Activated T-cell treated with anti-CD3 and anti-CD28 coated beads, Interleukin-2, amount 50 U/mL, for 24 hours (primary cell): ENCODE results near the gene ITGB6.

ENCODE experiments used
- DNase-seq: peaks from one replicate; pipeline ENCODE4 v3.0.0-alpha.2; 2020
- H3K27ac Mint-ChIP-seq: 2 replicates; pipeline ENCODE4 v1.8.0; 2020; ENCODE audit warnings: mild to moderate bottlenecking, mixed read lengths
- H3K27me3 Mint-ChIP-seq: 2 replicates; pipeline ENCODE4 v1.8.0; 2020; ENCODE audit warnings: mixed read lengths
- H3K36me3 Mint-ChIP-seq: 2 replicates; pipeline ENCODE4 v1.8.0; 2020; ENCODE audit warnings: low read depth, mixed read lengths
- H3K4me1 Mint-ChIP-seq: 2 replicates; pipeline ENCODE4 v1.8.0; 2020; ENCODE audit warnings: low read depth, mixed read lengths
- H3K4me3 Mint-ChIP-seq: 2 replicates; pipeline ENCODE4 v1.8.0; 2020; ENCODE audit warnings: mild to moderate bottlenecking, moderate library complexity, mixed read lengths
- H3K9me3 Mint-ChIP-seq: 2 replicates; pipeline ENCODE4 v1.8.0; 2020; ENCODE audit warnings: mixed read lengths

The ITGB6 gene

GRCh38 chr2:160077912-160078810, 121.9 kb downstream of the ITGB6 start:
- H3K4me3 Mint-ChIP-seq: no peak overlapping the region
- no peaks in the 10 kb centered on the region for H3K36me3 Mint-ChIP-seq
- no peaks in the 10 kb centered on the region for H3K4me1 Mint-ChIP-seq
- DNase-seq: no peak
- peaks cover 4% of the 10 kb centered on the region for H3K9me3 Mint-ChIP-seq
- H3K27ac Mint-ChIP-seq: no peak overlapping the region
- peaks cover 2% of the 10 kb centered on the region for H3K27me3 Mint-ChIP-seq

DNA sequence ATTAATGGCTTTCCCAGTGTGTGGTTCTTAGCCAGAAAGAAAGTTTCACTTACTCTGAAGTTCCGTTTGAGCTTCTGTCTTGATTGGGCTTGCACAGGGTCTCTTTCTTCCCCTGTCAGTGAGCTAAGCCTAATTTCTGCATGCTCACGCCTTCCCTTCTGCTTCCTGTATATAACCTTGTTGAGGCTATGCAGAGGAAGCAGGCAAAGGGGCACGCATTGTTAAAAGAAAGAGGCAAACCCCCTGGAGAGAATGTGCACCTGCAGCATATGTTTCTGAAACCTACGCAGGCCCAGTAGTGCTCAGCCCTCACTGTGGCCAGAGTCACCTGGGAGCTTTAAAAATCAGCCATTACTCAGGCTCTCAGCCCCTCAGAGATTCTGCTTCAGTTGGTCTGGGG, 123.2 kb downstream of the ITGB6 start:
- no peak for DNase-seq
- Mint-ChIP-seq H3K27me3 (peaks cover 2% of the 10 kb centered on the region), H3K9me3 (no peaks in the 10 kb centered on the region), H3K4me1 (no peaks in the 10 kb centered on the region), H3K36me3 (no peaks in the 10 kb centered on the region), H3K27ac (no peak overlapping the region), H3K4me3 (no peak overlapping the region)

DNA sequence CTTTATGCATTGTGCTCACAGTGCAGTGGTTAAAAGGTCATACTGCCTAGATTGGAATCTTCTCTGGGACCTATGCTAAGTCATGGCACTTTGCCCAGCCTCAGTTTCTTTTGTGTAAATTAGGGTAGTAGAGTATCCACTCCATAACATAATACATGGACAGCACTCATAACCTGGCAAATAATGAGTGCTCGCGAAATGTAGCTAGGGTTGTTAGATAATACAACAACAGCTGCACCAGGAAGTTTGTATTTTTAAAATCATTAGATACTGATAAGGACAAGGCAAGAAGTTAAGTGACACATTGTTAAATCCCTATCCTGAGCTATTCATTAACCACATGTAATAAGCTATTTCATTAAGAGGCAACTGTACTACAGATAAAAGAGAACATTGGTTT, 123.8 kb downstream of the ITGB6 start:
- DNase-seq: no peak
- no peak overlapping the region for H3K4me3 Mint-ChIP-seq
- H3K27me3 Mint-ChIP-seq: peaks cover 3% of the 10 kb centered on the region

DNA sequence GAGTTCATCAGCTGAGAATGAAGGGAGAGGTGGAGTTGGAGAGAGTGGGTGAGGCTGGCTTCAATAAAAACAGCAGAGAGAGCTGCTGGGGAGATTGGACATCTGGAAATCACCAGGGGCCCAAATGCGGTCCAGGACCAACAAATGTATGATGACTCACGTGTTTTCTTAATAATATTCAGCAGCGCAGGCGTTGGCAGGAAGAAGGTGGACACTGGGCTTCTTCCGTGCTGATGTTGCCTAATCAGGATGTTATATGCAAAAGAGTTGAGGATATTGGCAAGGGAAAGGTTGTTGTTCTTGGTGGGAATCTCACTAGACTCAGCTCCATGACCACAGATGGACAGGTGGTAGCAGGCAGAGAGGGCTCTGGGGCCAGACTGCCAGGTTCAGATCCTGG, 124.9 kb downstream of the ITGB6 start:
- DNase-seq: no peak

More for the DNA sequence above, 123.8 kb downstream of the ITGB6 start:
- Mint-ChIP-seq H3K9me3 (no peaks in the 10 kb centered on the region), H3K36me3 (no peaks in the 10 kb centered on the region), H3K4me1 (no peaks in the 10 kb centered on the region), H3K27ac (no peak overlapping the region)

GRCh38 chr2:160073284-160073888, 126.7 kb downstream of the ITGB6 start:
- Mint-ChIP-seq H3K27ac (no peak overlapping the region), H3K36me3 (no peaks in the 10 kb centered on the region), H3K9me3 (peaks cover 4% of the 10 kb centered on the region), H3K4me1 (no peaks in the 10 kb centered on the region), H3K27me3 (peaks cover 5% of the 10 kb centered on the region), H3K4me3 (no peak overlapping the region)
- no peak for DNase-seq

More for the DNA sequence above, 124.9 kb downstream of the ITGB6 start:
- Mint-ChIP-seq H3K27me3 (peaks cover 5% of the 10 kb centered on the region), H3K9me3 (no peaks in the 10 kb centered on the region), H3K4me1 (no peaks in the 10 kb centered on the region), H3K4me3 (no peak overlapping the region), H3K36me3 (no peaks in the 10 kb centered on the region), H3K27ac (no peak overlapping the region)

- Mint-ChIP-seq H3K27me3 (peaks cover 28% of the 10 kb centered on the region), H3K4me3 (no peak overlapping the region), H3K9me3 (peaks cover 6% of the 10 kb centered on the region), H3K27ac (no peak overlapping the region), H3K4me1 (no peaks in the 10 kb centered on the region), H3K36me3 (no peaks in the 10 kb centered on the region)
- no peak for DNase-seq
Observed at GRCh38 chr2:160068906-160069305, 131.2 kb downstream of the ITGB6 start.

DNA sequence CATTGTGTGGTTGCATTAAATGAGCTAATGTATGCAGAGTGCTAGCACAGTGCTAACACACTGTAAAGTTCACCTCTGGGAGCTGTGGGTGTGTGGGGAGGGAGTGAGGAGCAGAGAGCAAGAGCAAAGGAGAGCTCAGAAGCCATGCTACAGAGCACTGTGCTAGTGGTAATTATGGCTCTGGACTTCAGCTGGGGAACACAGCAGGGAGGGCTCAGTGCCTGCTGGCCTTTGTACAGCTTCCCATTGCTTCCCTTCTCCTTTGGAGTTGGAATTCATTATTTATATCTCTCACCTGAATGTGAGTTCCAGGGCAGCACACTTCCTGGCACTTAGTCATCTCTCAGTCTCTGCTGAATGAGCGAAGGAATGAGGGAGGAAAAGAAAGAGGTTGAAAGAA, 135.2 kb downstream of the ITGB6 start:
- H3K36me3 Mint-ChIP-seq: no peaks in the 10 kb centered on the region
- no peak overlapping the region for H3K4me3 Mint-ChIP-seq
- no peak overlapping the region for H3K27ac Mint-ChIP-seq
- H3K4me1 Mint-ChIP-seq: peaks cover 7% of the 10 kb centered on the region
- peaks cover 6% of the 10 kb centered on the region for H3K9me3 Mint-ChIP-seq
- peaks cover 60% of the 10 kb centered on the region for H3K27me3 Mint-ChIP-seq
- DNase-seq: no peak

DNA sequence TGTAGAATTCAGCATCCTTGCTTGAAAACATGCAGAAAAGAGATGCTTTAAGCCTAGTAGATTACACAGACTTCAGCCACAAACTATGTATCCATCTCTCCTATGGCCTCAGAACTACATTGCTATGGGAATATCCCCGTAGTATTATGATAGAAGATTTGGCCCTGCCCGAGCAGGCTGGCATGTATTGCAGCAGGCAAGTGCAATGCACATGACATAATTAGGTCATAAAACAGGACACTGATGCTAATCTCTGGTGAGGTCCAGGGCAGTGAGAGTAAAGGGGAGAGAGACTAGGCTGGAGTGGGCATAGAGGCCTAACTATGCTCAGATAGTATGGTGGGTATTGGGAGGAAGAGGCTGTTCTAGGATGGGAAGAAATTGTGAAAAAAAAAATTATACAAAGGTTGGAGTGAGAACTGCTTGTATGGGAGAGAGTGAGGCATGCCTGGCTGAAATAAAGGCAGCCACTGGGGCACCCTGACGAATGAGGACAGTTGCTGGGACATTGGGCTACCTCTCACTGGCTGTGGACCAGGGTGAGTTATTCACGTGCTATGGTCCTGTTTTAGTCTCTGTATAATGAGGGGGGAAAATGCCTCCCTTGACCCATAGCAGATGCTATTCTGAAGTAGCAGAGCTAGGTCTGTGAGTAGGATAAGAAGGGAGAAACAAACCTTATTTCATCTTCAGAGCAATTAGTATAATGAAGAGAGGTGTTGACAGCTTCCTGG, 136.0 kb downstream of the ITGB6 start:
- peaks cover 7% of the 10 kb centered on the region for H3K4me1 Mint-ChIP-seq
- peaks cover 6% of the 10 kb centered on the region for H3K9me3 Mint-ChIP-seq
- H3K27me3 Mint-ChIP-seq: peaks cover 69% of the 10 kb centered on the region
- H3K36me3 Mint-ChIP-seq: no peaks in the 10 kb centered on the region
- H3K27ac Mint-ChIP-seq: no peak overlapping the region
- no peak overlapping the region for H3K4me3 Mint-ChIP-seq
- DNase-seq: no peak

DNA sequence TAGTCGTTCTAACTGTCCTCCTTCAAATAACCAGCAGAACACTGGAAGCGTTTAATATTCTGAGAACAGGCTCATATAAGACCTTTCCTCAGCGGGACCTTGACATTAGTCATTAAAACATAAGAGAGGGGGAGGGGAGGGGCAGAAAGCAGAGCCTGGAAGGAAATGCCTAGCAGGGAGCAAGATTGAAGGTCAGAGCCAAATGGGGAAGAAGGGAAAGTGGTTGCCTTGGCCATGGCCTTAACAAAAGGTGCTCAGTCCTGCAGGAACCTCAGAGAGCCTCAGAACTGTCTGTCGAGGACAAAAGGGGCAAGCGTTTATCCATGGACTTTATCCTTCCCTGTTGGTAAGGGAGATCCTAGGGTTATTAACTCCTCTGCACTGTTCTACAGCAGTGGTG, 136.8 kb downstream of the ITGB6 start:
- Mint-ChIP-seq H3K27me3 (peaks cover 73% of the 10 kb centered on the region), H3K27ac (no peak overlapping the region), H3K9me3 (peaks cover 2% of the 10 kb centered on the region), H3K4me1 (peaks cover 7% of the 10 kb centered on the region), H3K4me3 (peak overlapping the region; percentile 67), H3K36me3 (no peaks in the 10 kb centered on the region)
- DNase-seq: no peak

GRCh38 chr2:160062292-160063005, 137.6 kb downstream of the ITGB6 start, which contains the start of gene PLA2R1:
Gene PLA2R1, minus strand, starts transcription at chr2:160062615. Its CDS starts 212 bp downstream, at chr2:160062403.
- no peak within 1 kb of the TSS for H3K27ac Mint-ChIP-seq

GRCh38 chr2:160061944-160062291, 138.2 kb downstream of the ITGB6 start:
- DNase-seq: no peak
- peaks cover 82% of the 10 kb centered on the region for H3K27me3 Mint-ChIP-seq
- no peaks in the 10 kb centered on the region for H3K36me3 Mint-ChIP-seq
- H3K4me3 Mint-ChIP-seq: peak overlapping the region; percentile 60
- H3K4me1 Mint-ChIP-seq: peaks cover 7% of the 10 kb centered on the region
- H3K27ac Mint-ChIP-seq: no peak overlapping the region
- H3K9me3 Mint-ChIP-seq: no peaks in the 10 kb centered on the region

More at GRCh38 chr2:160062292-160063005, 137.6 kb downstream of the ITGB6 start, which contains the start of gene PLA2R1:
- Mint-ChIP-seq H3K9me3 (no peaks in the 10 kb centered on the region), H3K4me1 (peaks cover 7% of the 10 kb centered on the region), H3K27me3 (peaks cover 80% of the 10 kb centered on the region), H3K4me3 (peak within 1 kb of the TSS; percentile 67), H3K36me3 (no peaks in the 10 kb centered on the region)
- no peak for DNase-seq

GRCh38 chr2:160061533-160061932, 138.5 kb downstream of the ITGB6 start:
- H3K4me3 Mint-ChIP-seq: no peak overlapping the region
- H3K4me1 Mint-ChIP-seq: peaks cover 7% of the 10 kb centered on the region
- no peak for DNase-seq
- no peaks in the 10 kb centered on the region for H3K9me3 Mint-ChIP-seq
- H3K27me3 Mint-ChIP-seq: peaks cover 82% of the 10 kb centered on the region
- H3K36me3 Mint-ChIP-seq: no peaks in the 10 kb centered on the region
- H3K27ac Mint-ChIP-seq: no peak overlapping the region

DNA sequence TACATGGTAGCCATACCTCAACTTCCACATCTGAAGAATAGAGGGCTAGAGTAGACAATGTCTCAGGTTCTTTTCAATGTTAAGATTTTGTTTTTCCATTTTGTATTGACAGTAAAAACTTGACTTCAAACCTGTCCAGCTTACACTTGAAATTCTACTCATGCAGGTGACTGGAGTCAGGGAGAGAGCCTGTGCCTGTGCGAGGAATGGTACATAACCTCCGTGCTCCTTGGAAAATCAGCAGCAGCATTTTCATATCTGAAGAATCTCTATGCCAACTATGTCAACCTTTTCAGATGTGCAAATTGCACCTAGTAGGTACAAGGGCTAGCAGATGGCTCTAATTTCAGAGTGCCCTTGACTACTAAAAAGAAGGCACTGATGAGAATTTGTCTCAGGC, 139.8 kb downstream of the ITGB6 start:
- Mint-ChIP-seq H3K4me3 (no peak overlapping the region), H3K27me3 (peaks cover 73% of the 10 kb centered on the region), H3K4me1 (peaks cover 7% of the 10 kb centered on the region), H3K27ac (no peak overlapping the region), H3K9me3 (no peaks in the 10 kb centered on the region), H3K36me3 (no peaks in the 10 kb centered on the region)
- no peak for DNase-seq

DNA sequence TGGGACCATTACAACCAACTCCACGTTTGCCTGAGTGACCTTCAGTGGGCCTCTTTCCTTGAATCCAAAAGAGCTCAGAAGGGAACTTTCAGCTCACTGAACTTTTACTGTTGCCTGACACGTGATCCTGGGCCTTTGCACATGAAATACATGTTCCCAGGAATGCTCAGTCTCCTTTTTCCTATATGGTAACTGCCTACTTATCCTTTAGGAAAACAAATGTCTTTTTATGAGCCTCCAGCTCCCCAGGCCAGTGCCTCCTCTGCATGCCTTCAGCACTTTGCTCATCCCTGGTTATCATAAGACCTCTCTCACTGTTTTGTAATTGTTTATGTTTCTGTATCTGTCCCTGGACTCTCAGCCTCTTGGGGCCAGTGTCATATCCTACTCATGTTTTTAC, 142.7 kb downstream of the ITGB6 start:
- Mint-ChIP-seq H3K27ac (no peak overlapping the region), H3K27me3 (peaks cover 58% of the 10 kb centered on the region), H3K36me3 (no peaks in the 10 kb centered on the region), H3K9me3 (no peaks in the 10 kb centered on the region), H3K4me3 (no peak overlapping the region), H3K4me1 (peaks cover 1% of the 10 kb centered on the region)
- DNase-seq: no peak
